HG03520 (cell line): ENCODE measurements around the gene OSBP2.
"Not testable (repeated sequence)": the region's sequence is repeated elsewhere in the genome, so short reads cannot be mapped to it uniquely, and the experiment has no call there.

Source experiments
- ATAC-seq: cut with Tn5 transposase; IDR thresholded peaks from one replicate; pipeline ENCODE4 v1.9.1; 2021; ENCODE audit warnings: mild to moderate bottlenecking, moderate library complexity; ENCODE audit not compliant: unreplicated experiment

The OSBP2 gene

DNA sequence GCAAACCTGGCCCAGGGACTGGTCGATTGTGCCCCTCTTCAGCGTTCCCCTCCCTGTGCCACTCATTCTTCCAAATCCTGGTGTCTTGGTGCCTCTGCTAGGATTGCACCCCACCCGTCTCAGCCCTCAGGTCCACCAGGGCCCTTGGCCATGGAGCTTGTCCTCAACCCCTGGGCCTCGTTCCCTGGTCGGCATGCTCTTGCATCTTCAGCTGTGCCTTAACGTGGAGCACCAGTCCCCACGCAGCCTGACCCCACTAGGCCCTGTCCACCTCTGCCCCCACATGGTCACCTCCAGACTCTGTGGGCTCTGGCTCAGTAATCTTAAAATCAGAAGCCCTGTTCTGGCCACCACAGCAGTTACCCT lies 61.1 kb downstream of the OSBP2 start:
- no peak for ATAC-seq

DNA sequence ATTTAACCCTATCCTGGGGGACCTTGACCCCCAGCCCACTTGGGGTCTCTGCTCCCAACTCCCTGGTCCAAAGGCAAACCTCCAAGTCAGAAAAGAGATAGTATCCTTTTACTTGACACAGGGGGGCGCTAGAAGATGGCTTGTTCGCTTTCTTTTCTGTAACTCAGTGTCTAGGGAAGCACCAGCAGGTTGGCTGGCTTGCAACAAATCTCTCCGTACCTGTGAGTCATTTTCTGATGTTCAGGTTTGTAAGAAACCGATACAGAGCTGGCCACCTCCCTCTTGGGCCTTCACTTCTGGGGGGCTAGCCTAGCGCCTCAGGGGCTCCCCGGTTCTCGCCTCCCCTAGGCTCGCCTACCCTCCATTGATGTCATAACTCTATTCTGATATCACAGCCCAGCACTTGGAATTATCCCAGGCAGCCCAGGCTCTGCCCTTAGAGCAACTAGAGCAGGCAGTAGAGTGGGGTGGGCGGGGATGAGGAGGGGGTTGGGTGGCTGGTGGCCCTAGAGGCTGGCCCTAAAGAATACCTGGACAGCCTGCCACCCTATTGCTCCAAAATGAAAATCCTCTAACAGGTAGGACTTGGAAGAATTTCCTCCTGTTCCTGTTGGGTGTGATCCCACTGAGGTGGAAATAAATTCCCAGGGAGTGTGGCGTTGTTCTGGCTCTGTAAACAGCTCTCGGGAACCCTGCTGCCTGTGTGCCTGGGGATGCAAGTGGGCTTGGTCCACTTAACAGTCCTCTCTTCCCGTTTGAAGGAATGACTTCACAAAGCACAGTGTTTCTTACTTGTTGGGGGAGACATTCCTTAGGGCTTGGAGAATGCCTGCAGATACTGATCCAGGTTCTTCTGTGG lies 69.4 kb downstream of the OSBP2 start:
- no peak for ATAC-seq

DNA sequence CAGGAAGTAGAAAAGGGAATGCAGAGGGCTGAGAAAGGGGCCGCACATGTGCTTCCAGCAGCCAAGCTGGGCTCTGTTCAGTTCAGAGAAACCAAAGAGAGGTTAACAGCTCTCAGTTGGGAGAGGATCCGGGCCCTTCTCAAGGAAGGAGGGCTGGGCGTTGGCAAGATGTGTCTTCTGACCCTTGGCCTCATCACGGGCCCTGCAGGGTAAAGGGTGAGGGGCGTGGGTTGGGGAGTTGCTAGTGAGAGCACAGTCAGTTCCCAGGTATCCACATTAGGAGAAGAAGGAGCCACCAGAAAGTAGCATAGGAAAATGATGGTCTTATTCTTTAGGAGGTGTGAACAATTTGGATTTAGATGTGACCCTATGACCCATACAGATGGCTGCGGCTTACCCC lies 73.0 kb downstream of the OSBP2 start:
- no peak for ATAC-seq

DNA sequence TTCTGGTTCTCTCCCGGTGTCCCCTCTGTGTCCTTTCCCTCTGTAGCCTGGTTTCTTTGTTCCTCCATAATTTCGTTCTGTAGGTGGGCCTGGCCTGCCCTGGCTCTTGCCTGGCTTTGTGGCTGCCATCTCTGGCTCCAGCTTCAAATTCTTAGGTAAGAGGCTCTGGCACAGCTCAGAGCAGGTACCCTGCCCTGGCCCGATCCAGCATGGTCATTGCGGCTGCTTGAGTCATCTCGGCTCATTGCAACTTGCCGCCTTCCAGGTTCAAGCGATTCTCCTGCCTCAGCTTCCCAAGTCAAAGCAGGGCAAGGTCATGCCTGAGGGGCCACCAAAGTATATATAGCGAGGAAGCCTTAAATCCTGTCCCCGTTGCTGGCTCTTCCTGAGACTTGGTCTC lies 76.0 kb downstream of the OSBP2 start:
- ATAC-seq = no peak

- ATAC-seq = no peak
Measured at GRCh38 chr22:30773919-30774318, 79.2 kb downstream of the OSBP2 start.

DNA sequence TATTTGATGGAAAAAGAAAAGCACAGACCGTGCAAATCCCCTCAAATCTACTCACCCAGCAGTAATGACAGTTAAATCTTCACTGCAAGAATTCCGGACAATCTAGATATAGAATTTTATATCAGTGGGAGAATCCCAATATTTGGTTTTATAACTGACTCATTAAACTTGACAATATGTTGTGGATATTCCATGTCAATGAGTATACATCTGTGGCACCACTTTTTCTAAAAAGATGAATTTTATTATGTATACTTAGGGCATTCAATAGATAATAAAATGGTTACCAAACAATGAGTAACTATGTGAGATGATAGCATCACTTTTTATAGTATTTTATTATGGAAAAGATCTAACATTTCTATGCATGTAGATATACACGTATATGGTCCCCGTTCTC lies 79.9 kb downstream of the OSBP2 start:
- no peak for ATAC-seq

DNA sequence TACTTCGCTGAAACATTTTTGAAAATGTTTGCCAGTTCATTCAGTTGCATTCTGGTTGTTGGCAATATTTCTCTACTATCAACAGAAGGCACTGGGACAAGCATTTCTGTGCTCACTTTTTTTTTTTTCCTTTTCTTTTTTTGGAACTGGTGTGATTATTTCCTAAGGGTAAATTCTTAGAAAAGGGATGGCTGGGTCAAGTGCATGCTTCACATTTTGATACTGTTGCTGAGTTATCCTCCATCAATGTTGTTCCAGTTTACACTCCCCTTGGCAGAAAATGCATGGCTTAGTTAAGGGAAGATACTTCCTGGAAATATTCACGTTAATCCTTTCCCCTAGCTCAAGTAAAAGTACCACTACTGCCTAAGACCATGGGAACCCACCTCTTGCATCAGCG lies 81.8 kb downstream of the OSBP2 start:
- ATAC-seq = no peak

DNA sequence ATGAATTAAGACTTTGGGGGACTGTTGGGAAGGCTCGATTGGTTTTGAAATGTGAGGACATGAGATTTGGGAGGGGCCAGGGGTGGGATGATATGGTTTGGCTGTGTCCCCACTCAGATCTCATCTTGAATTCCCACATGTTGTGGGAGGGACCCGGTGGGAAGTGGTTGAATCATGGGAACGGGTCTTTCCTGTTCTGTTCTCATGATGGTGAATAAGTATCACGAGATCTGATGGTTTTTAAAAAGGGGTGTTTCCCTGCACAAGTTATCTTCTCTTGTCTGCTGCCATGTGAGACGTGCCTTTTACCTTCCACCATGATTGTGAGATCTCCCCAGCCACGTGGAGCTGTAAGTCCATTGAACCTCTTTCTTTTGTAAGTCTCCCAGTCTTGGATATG lies 82.5 kb downstream of the OSBP2 start:
- not testable (repeated sequence) for ATAC-seq

DNA sequence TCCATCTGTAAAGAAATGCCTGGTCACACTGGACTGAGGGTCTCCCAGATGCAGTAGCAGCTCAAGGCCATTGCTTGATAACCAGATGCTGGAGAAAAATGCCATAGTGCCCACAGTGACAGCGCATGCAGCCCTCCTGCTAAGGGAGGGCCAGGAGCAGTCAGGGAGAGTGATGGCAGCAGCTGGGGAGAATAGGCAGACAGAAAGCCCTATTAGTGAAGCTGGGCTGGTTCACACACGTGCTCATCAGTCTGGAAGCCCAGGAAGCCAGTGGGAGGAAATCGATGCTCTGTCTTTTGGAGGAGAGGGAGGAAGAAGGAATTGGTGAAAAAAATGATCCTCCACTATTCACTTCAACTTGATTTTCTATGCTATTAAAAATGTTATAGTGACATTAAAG lies 82.9 kb downstream of the OSBP2 start:
- ATAC-seq = no peak

- ATAC-seq = no peak
Measured at GRCh38 chr22:30778261-30778660, 83.6 kb downstream of the OSBP2 start.

DNA sequence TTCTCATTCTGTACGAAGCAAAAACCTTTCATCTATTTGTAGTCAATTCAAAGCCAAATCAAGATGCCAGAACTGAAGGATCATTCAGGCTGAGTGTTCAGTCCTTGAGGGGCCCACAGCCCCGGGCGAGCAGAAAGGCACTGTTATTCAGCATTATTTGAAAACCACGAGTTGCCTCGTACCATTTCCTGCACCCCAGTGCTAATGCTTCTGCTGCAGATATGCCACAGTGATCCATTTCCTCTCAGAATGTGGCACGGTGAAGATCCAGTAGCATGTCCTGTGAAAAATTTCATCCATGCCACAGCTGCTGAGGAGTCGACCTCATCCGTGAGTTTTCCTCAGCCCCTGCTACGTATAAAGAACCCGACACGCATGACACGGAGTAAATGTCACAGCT lies 85.4 kb downstream of the OSBP2 start:
- ATAC-seq = no peak

GRCh38 chr22:30781271-30781875 lies 86.7 kb downstream of the OSBP2 start:
- ATAC-seq = no peak

- no peak for ATAC-seq
Measured at GRCh38 chr22:30782613-30783012, 87.9 kb downstream of the OSBP2 start.

DNA sequence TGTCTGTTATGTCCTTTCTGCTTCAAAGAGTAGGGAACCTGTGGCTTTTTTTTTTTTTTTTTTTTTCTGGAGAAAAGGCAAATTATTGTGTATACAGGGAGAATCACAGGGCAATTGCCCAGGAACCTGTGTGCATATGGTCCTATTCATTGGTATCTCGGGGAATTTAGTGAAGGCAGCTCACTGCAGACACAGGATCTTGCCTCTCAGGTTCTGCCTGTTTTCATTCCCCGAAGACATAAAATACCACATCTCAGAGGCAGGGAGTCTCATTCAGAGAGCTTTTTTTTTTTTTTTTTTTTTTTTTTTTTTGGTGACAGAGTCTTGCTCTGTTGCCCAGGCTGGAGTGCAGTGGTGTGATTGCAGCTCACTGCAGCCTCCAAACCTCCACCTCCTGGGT lies 88.3 kb downstream of the OSBP2 start:
- no peak for ATAC-seq

GRCh38 chr22:30785527-30785926 lies 90.9 kb downstream of the OSBP2 start:
- no peak for ATAC-seq

DNA sequence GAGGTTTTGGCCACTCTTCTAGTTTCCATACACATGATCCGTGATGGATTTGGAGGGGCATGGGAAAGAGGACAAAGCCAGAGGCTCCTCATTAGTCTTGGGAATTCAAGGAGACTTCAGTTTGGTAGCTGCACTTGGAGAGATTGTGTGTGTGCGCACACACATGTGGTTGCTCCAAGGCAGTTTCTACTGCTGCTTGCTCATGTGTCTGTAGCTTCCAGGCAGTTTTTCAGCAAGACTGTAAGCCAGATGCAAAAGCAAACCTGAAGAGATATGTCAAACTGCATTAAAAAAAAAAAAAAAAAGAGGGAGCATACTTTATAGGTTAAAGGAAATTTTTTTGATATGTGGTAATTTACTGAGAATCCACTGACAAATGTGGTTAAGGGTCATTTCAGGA lies 95.7 kb downstream of the OSBP2 start:
- no peak for ATAC-seq

DNA sequence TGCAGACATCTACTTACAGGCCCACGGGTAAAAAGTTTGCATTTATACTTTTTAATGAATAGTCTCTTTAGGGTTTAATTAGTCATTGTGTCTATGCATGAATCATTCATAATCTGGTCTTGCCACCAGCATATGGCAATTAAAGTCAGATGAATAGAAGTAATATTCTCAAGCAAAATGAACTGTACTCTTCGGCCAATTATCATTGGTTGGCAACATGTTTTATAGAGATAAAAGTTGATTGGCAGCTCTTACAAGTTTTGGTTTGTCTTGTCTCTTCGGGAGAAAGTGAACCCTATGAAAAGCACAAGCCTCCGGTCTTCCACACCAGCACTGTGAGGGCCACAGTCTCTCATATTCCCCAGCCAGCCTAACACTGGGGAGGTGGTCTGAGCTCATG lies 97.8 kb downstream of the OSBP2 start:
- no peak for ATAC-seq

DNA sequence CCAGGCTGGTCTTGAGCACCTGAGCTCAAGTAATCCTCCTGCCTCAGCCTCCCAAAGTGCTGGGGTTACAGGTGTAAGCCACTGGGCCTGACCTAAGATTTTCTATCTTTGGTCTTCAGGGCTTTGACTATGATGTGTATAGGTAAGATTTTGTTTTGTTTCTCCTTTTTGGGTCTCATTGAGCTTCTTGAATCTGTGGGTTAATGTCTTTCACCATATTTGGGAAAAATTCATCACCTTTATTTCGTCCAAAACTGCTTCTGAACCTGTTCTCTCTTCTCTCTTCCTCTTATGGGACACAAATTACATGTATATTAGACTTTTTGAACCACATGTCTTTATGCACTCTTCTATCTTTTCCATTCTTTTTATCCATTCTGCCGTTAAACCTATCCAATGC lies 100.4 kb downstream of the OSBP2 start:
- no peak for ATAC-seq

DNA sequence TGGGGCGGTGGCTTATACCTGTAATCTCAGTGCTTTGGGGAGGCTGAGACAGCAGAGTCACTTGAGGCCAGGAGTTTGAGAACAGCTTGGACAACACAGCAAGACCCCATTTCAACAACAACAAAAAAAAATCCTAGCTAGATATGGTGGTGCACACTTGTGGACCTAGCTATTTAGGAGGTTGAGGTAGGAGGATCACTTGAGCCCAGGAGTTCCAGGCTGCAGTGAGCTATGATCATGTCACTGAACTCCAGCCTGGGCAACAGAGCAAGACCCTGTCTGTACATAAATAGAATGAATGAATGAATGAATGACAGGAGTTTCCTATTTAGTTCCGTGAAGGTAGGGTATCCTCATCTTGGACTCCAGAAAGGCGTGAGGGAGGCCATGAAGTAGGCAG lies 107.0 kb downstream of the OSBP2 start:
- ATAC-seq = no peak

DNA sequence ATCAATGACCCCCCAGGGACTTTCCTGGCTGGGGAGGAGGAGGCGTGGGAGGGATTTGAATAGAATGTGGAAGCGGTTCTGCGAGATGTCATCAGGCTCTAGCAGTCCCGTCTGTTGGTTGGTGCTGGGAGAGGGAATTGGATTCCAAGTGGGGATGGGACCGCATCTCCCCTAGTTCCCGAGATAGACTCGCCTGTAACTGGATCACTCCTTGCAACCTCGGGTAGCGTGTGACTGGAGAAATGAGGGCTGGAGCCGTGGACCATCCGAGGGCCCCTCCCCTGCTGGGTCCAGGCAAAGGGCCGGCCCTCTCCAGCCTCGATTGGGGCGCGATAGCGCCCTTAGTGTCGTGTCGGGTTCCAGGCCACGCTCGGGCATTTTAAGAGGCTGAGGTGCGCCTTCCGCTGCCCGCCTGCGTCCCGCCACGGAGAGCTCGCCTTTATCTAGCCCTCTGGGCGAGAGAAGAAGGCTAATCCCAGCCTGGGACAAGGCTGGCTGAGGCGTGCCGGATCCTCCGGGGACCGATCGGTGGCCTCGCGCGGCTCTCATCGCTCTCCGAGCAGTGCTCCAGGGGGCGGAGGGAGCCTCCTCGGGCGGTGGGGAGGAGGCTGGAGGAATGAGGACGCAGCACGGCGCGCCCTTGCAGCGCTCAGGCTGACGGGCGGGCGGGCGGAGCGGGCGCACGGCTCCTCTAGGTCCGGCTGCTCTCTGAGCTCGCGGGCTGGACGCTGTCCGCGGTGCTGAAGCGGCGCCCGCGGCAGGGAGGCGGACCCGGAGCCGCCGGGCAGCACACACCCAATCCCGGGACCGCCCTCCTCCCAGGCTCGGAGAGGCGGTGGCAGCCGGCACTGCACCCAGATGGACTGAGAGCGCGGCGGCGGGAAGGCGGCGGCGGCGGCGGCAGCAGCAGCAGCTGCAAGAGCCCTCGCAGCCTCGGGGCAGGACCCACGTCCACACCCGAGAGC lies 107.8 kb downstream of the OSBP2 start:
- no peak for ATAC-seq

DNA sequence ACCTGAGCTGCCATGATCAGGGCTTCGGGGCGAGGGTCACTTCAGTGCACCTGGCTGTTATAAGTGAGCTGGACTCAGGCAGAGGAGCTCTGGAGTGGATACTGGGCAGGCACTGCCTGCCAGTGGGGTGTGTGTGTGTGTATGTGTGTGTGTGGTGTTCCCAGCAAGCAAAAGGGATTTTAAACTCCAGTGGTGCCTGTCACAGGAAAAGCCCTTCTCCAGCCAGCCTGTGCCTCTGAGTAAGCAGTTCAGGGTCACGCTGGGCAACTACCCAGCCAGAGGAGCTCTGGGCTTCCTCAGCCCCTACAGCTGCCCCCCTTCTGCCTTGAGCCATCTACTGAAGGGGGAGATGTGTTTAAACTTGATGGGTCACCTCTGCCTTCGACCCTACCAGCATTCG lies 109.0 kb downstream of the OSBP2 start:
- ATAC-seq = no peak

GRCh38 chr22:30804626-30805025 lies 110.0 kb downstream of the OSBP2 start:
- no peak for ATAC-seq
